BLaER1 (cell line): ENCODE results near the gene TACC3.
A peak's percentile ranks its signal among the peaks of the same experiment; 100 is the strongest.
"Not testable (repeated sequence)": the region's sequence is repeated elsewhere in the genome, so short reads cannot be mapped to it uniquely, and the experiment has no call there.

ENCODE experiments used
- H3K27ac ChIP-seq: shearing (Covaris generic); formaldehyde crosslinking; 2 replicates; pipeline ENCODE4 v1.8.1; 2022
- H3K27me3 ChIP-seq: shearing (Covaris generic); formaldehyde crosslinking; 2 replicates; pipeline ENCODE4 v1.8.1; 2022
- H3K36me3 ChIP-seq: shearing (Covaris generic); formaldehyde crosslinking; 2 replicates; pipeline ENCODE4 v1.8.1; 2022
- H3K4me1 ChIP-seq: shearing (Covaris generic); formaldehyde crosslinking; 2 replicates; pipeline ENCODE4 v1.8.1; 2022
- H3K4me2 ChIP-seq: shearing (Covaris generic); formaldehyde crosslinking; 2 replicates; pipeline ENCODE4 v1.8.1; 2022
- H3K4me3 ChIP-seq: shearing (Covaris generic); formaldehyde crosslinking; 2 replicates; pipeline ENCODE4 v1.8.1; 2022
- H3K9ac ChIP-seq: shearing (Covaris generic); formaldehyde crosslinking; 2 replicates; pipeline ENCODE4 v1.8.1; 2022
- H3K9me3 ChIP-seq: shearing (Covaris generic); formaldehyde crosslinking; 2 replicates; pipeline ENCODE4 v1.8.1; 2022
- H4K20me1 ChIP-seq: shearing (Covaris generic); formaldehyde crosslinking; 2 replicates; pipeline ENCODE4 v1.8.1; 2022
- Cebpa-rat ChIP-seq: shearing (Covaris generic); IDR thresholded peaks from 2 replicates; pipeline ENCODE4 v1.8.1; 2022

Gene TACC3

GRCh38 chr4:1683736-1684505 lies 37.4 kb upstream of the TACC3 start, which contains the start of gene FAM53A:
FAM53A (minus strand) TSS chr4:1684313; CDS start chr4:1668741, 15,572 bp downstream.
- H3K36me3 ChIP-seq, result no peaks in the 10 kb centered on the region; the same call in 1 of the 2 replicates
- peak within 1 kb of the TSS; percentile 87 for H3K27ac ChIP-seq
- H3K4me2 ChIP-seq, result peak within 1 kb of the TSS; percentile 99
- peak within 1 kb of the TSS; percentile 77 for H3K4me3 ChIP-seq
- TF ChIP-seq Cebpa-rat, result no peak
- no peaks in the 10 kb centered on the region for H3K9me3 ChIP-seq
- H3K27me3 ChIP-seq, result peaks cover 17% of the 10 kb centered on the region
- peak within 1 kb of the TSS; percentile 81 for H3K9ac ChIP-seq
- H3K4me1 ChIP-seq, result peaks cover 27% of the 10 kb centered on the region
- H4K20me1 ChIP-seq, result no peaks in the 10 kb centered on the region

DNA sequence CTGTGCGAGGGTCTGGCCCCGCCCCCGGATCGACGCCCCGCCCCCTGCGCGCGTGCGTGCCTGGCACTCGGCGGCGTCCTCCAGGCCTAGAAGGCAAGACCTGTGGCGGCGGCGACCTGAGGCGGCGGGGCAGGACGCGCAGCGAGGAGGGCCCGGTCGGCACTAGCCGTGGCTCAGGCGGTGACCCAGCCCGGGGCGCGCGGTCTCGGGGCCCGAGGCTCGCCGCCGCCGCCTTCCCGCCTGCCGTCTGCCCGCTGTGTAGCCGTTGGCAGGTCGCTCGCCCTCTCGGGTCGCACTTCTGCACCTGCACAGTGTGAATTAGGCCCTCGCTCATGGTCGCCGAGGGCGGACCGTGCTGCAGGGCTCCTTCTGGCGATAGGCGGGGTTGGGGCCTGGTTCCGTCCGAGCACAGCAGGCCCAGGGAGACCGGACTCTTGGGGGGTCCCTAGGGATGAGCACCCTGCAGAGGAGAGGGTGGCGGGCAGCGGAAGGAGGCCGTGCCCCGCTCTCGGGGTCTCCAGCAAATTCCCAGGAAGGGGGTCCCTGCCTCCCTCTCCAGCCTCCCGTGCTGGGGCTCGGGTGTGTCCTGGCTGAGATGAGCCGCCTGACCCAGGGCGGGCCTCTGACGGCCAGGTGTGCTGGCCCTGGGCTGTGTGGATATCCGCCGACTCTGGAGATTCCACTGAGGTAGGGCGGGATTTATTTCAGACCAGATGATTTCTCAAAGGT lies 36.7 kb upstream of the TACC3 start:
- Histone ChIP-seq H3K4me2 (peak overlapping the region; percentile 99), H3K27ac (peak overlapping the region; percentile 56), H4K20me1 (no peaks in the 10 kb centered on the region), H3K4me1 (peaks cover 27% of the 10 kb centered on the region), H3K27me3 (peaks cover 17% of the 10 kb centered on the region), H3K36me3 (peaks cover 3% of the 10 kb centered on the region; the same call in 1 of the 2 replicates), H3K9me3 (no peaks in the 10 kb centered on the region), H3K9ac (no peak overlapping the region), H3K4me3 (peak overlapping the region; percentile 77)
- no peak for TF ChIP-seq Cebpa-rat

DNA sequence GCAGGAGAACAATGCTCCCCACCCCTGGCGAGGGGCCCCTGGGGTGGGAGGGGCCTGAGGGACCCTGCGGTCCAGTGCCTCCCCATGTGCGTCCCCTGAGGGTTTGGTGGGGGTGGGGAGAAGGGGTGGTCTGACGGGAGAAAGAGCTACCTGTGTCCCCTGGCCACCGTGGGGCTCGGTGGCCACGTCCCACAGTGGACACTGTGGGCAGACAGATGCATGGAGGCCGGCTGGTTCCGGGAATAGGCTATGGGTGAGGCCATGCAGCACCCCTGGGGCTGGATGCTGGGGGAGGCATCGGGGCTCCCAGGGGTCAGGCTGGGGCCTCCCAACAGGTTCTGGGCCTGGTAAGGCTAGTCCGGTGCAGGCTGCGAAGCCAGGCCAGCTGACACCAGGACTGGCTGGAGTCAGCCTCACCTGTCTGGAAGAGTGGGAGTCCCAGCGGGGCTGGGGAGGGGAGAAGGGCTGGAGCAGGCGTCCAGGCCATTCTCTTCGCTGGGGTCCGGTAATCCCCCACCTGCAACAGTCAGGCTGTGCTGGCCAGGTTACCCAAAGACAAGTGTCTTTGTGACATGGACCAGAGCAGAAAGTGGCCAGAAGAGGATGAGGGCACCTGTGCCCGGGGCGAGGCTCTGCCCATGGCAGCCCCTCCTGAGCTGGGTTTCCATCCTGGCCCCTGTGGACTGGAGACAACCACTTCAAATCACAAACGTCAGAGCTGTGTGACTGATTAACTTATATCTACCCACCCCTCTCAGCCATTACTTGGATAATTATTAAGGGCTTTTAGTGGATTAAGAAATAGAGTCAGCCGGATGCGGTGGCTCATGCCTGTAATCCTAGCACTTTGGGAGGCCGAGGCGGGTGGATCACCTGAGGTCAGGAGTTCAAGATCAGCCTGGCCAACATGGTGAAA lies 35.8 kb upstream of the TACC3 start:
- Histone ChIP-seq H3K27me3 (peaks cover 17% of the 10 kb centered on the region), H3K9ac (no peak overlapping the region), H3K4me1 (peaks cover 27% of the 10 kb centered on the region), H3K27ac (no peak overlapping the region), H4K20me1 (0 out of 2 replicates have a peak, but pooled peaks cover under 1% of the 10 kb centered on the region), H3K4me3 (no peak overlapping the region), H3K4me2 (peak overlapping the region; percentile 99), H3K9me3 (no peaks in the 10 kb centered on the region), H3K36me3 (peaks cover 10% of the 10 kb centered on the region)
- no peak for TF ChIP-seq Cebpa-rat

DNA sequence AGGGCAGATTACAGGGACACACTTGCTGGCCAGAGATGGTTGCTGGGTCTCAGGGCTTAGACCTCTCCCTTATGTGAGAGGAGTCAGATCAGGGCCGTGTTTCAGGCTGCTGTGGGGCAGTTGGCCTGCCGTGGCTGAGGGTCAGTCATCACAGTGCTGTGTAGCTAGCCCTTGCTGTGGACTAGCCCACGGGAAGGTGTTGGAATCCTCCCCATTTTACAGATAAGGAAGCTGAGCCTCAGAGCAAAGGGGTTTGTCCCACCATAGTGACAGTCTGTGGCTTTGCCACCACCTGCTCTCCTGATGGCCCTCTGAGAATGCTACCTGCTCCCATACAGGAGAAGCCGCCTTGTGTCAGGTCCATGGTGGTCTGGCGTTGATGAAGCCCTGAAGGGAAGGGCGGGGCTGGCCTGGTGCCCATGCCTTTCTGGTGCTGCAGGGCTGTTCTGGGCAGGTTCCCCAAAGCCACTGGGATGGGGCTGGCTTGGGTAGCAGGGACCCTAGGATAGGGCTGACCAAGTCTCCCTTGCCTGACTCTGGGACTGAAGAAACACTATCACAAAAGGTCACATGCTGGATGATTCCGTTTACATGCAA lies 34.8 kb upstream of the TACC3 start:
- Histone ChIP-seq H3K9ac (no peak overlapping the region), H3K27me3 (peaks cover 17% of the 10 kb centered on the region)
- no peak for TF ChIP-seq Cebpa-rat

DNA sequence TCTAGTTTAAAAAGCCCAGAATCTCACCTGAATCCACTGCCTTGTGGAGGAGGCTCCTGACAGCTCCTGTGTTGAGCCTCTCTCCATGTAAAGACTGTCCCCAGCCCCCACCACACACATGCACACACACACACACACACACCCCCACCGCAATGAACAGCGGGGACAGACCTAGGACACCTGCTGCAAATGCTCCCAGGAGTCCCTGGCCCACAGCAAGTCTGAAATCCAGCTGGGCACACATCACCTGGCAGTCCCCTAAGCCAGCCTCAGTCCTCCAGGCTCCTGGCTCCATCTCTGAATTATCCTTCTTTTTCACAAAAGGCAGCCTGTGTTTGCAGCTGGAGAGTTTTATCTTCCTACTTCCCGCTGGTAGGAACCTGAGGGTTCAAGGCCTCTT lies 30.6 kb upstream of the TACC3 start:
- Histone ChIP-seq H3K36me3 (peaks cover 62% of the 10 kb centered on the region), H3K9me3 (no peaks in the 10 kb centered on the region), H3K4me2 (no peak overlapping the region), H3K9ac (no peak overlapping the region), H3K27me3 (no peaks in the 10 kb centered on the region), H3K4me1 (no peaks in the 10 kb centered on the region), H3K27ac (no peak overlapping the region), H3K4me3 (no peak overlapping the region), H4K20me1 (peaks cover 46% of the 10 kb centered on the region)
- TF ChIP-seq Cebpa-rat, result no peak

More for the DNA sequence above, 34.8 kb upstream of the TACC3 start:
- Histone ChIP-seq H3K36me3 (peaks cover 21% of the 10 kb centered on the region), H3K9me3 (no peaks in the 10 kb centered on the region), H3K4me3 (no peak overlapping the region), H3K27ac (no peak overlapping the region), H4K20me1 (peaks cover 10% of the 10 kb centered on the region; the same call in 1 of the 2 replicates), H3K4me1 (peaks cover 27% of the 10 kb centered on the region), H3K4me2 (no peak overlapping the region)

DNA sequence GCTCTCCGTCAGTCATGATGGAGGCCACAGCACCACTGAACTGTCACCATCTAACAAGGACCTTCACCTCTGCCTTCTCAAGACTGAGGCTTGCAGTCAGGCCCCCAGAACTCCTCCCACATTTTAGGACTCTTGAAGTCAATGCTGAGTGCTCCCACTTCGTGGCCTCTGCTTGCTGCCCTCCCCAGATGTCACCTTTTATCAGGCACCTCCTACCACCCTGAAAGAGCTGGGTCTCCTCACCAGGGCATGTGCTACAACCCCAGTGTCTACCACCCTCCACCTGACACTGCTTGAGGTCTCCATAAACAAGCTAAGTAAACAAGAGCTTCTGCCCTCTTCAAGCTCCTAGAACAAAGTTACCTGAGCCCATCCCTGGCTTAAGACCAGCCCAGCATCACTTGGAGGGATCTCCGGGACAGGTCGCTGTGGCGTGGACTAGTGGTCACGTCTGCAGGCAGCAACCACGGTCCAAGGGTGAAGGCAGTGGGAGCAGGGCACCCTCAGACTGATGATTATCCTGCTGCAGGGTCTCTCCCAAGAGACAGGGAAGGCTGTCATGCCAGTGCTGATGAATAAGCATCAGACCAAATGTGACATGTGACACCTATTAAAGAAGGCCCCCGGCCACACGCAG lies 29.5 kb upstream of the TACC3 start:
- Histone ChIP-seq H4K20me1 (peaks cover 58% of the 10 kb centered on the region), H3K9ac (no peak overlapping the region), H3K4me2 (no peak overlapping the region), H3K27me3 (no peaks in the 10 kb centered on the region), H3K4me1 (peaks cover 5% of the 10 kb centered on the region; the same call in 1 of the 2 replicates), H3K4me3 (no peak overlapping the region), H3K36me3 (peaks cover 74% of the 10 kb centered on the region), H3K9me3 (no peaks in the 10 kb centered on the region), H3K27ac (no peak overlapping the region)
- no peak for TF ChIP-seq Cebpa-rat

DNA sequence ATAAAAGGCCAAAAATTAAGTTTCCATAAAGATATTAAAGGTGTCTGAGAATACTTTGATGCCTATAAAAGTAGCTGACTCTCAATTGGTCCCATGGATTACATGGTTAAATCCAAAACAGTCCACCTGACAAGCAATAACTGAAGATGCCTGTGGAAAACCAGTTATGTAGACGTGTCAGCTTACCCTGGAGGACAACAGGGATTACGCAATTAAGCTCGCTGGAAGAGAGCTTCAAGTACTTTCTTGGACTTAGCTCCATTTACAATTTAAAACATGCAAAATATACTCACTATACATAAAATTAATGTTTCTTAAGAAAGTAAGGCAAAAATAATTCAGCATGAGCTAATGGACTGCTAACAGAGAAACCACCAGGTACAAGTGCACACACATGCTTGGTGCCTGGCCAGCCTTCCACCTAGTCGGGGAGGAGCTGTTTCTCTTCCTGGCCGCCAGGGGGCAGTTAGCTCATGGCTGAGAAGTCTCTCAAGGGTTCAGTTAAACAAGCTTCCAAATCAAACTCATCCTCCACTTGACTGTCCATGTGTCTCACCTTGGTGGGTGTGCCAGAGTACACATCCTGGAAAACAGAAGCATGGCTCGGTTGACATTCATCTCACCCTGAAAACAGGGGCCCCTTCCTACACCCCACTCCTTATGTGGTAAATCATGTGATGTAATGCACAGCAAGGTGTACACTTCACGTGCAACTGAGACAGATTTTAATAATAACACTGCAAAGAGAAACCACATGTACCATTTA lies 28.0 kb upstream of the TACC3 start:
- TF ChIP-seq Cebpa-rat, result peak; percentile 90
- no peak overlapping the region for H3K27ac ChIP-seq
- H3K9ac ChIP-seq, result no peak overlapping the region
- H3K36me3 ChIP-seq, result peaks cover 88% of the 10 kb centered on the region
- no peak overlapping the region for H3K4me3 ChIP-seq
- H3K9me3 ChIP-seq, result no peaks in the 10 kb centered on the region
- H4K20me1 ChIP-seq, result peaks cover 71% of the 10 kb centered on the region
- peaks cover 5% of the 10 kb centered on the region; the same call in 1 of the 2 replicates for H3K4me1 ChIP-seq
- no peak overlapping the region for H3K4me2 ChIP-seq
- no peaks in the 10 kb centered on the region for H3K27me3 ChIP-seq

DNA sequence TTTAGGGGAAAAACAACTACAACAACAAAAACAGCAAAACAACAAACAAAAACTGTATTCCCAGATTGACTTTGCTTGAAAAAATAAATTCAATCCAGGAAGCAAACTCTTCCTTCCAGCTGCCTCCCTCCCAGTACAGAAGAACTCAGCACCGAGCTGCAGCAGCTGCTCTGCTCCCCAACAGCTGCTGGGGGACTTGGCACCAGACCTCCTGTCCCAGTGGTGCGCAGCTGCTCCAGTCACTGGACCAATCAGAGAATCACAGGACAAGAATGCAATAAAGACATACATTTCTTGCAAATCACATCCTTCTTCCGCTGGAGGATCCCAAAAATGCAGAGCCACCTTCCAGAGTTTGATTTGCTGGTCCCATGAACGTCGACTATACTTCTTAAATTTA lies 25.4 kb upstream of the TACC3 start:
- H3K36me3 ChIP-seq, result peaks cover 100% of the 10 kb centered on the region
- H3K27me3 ChIP-seq, result no peaks in the 10 kb centered on the region
- no peak overlapping the region for H3K4me3 ChIP-seq
- H3K27ac ChIP-seq, result no peak overlapping the region
- no peaks in the 10 kb centered on the region for H3K9me3 ChIP-seq
- H3K4me2 ChIP-seq, result peak overlapping the region; percentile 2; the same call in 1 of the 2 replicates
- H4K20me1 ChIP-seq, result peaks cover 90% of the 10 kb centered on the region
- no peak overlapping the region for H3K9ac ChIP-seq
- no peak for TF ChIP-seq Cebpa-rat
- peaks cover 5% of the 10 kb centered on the region; the same call in 1 of the 2 replicates for H3K4me1 ChIP-seq

DNA sequence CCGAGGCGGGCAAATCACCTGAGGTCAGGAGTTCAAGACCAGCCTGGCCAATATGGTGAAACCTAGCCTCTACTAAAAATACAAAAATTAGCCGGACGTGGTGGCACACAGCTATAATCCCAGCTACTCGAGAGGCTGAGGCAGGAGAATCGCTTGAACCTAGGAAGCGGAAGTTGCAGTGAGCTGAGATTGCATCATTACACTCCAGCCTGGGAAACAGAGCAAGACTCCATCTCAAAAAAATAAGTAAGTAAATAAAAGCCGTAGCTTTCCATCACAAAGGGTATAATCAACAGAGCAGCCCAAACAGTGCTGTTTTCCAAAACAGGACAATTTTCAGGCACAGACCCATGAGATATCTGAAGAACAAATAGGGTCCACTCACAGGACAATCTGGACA lies 19.6 kb upstream of the TACC3 start:
- not testable (repeated sequence) for H3K4me2 ChIP-seq, H3K27me3 ChIP-seq, H3K27ac ChIP-seq, H3K9me3 ChIP-seq, H3K4me3 ChIP-seq, H3K9ac ChIP-seq
- Histone ChIP-seq H3K4me1 (peaks cover 15% of the 10 kb centered on the region; the same call in 1 of the 2 replicates), H4K20me1 (peaks cover 96% of the 10 kb centered on the region), H3K36me3 (peaks cover 100% of the 10 kb centered on the region)
